Jurkat, Clone E6-1 (cell line): Measurements from ENCODE around the gene DDRGK1.
A peak's percentile ranks its signal among the peaks of the same experiment; 100 is the strongest.
"Not testable (repeated sequence)": the region's sequence is repeated elsewhere in the genome, so short reads cannot be mapped to it uniquely, and the experiment has no call there.

Experiments
- DNase-seq: peaks from one replicate; pipeline ENCODE4 v3.0.0-alpha.2; 2011; ENCODE audit warnings: low read depth, low spot score
- H3K4me3 ChIP-seq: 2 replicates; pipeline ENCODE4 v1.5.1; 2011; ENCODE audit warnings: mild to moderate bottlenecking, low read length, control low read depth, moderate library complexity

DDRGK1 gene

GRCh38 chr20:3222635-3223600 lies 18.4 kb upstream of the DDRGK1 start:
- no peak overlapping the region for H3K4me3 ChIP-seq
- DNase-seq, result no peak

- no peak for DNase-seq
- no peak overlapping the region for H3K4me3 ChIP-seq
Observed at GRCh38 chr20:3221398-3222226, 17.1 kb upstream of the DDRGK1 start.

GRCh38 chr20:3218307-3218988 lies 14.0 kb upstream of the DDRGK1 start:
- DNase-seq, result peak; percentile 29
- H3K4me3 ChIP-seq, result no peak overlapping the region

GRCh38 chr20:3215359-3215917 lies 11.0 kb upstream of the DDRGK1 start:
- H3K4me3 ChIP-seq, DNase-seq: not testable (repeated sequence)

- no peak overlapping the region for H3K4me3 ChIP-seq
- DNase-seq, result no peak
Observed at GRCh38 chr20:3213226-3213625, 8.7 kb upstream of the DDRGK1 start.

- peak overlapping the region; percentile 78 for H3K4me3 ChIP-seq
- no peak for DNase-seq
Observed at GRCh38 chr20:3210346-3210745, 5.9 kb upstream of the DDRGK1 start.

GRCh38 chr20:3209946-3210317 lies 5.5 kb upstream of the DDRGK1 start:
- no peak for DNase-seq
- H3K4me3 ChIP-seq, result peak overlapping the region; percentile 78

- peak within 1 kb of the TSS; percentile 78 for H3K4me3 ChIP-seq
- DNase-seq, result peak; percentile 39
Observed at GRCh38 chr20:3209257-3209945, 4.9 kb upstream of the DDRGK1 start, which contains the start of gene ITPA. ITPA (plus strand) TSS chr20:3209498; CDS start chr20:3209552, 54 bp downstream.

GRCh38 chr20:3208786-3209256 lies 4.3 kb upstream of the DDRGK1 start:
- peak overlapping the region; percentile 78 for H3K4me3 ChIP-seq
- no peak for DNase-seq

GRCh38 chr20:3203315-3204123 lies 963 bp downstream of the DDRGK1 start:
- H3K4me3 ChIP-seq, result peak overlapping the region; percentile 96
- DNase-seq, result no peak

GRCh38 chr20:3202965-3203314 lies 1.5 kb downstream of the DDRGK1 start:
- DNase-seq, result no peak
- peak overlapping the region; percentile 96 for H3K4me3 ChIP-seq

- H3K4me3 ChIP-seq, result no peak overlapping the region
- DNase-seq, result no peak
Observed at GRCh38 chr20:3199976-3200755, 4.3 kb downstream of the DDRGK1 start.

- no peak overlapping the region for H3K4me3 ChIP-seq
- DNase-seq, result no peak
Observed at GRCh38 chr20:3199206-3199605, 5.3 kb downstream of the DDRGK1 start.

- DNase-seq, result no peak
- no peak overlapping the region for H3K4me3 ChIP-seq
Observed at GRCh38 chr20:3195590-3196237, 8.8 kb downstream of the DDRGK1 start.

GRCh38 chr20:3194617-3195280 lies 9.7 kb downstream of the DDRGK1 start:
- no peak for DNase-seq
- no peak overlapping the region for H3K4me3 ChIP-seq
